Measurements from ENCODE around the gene RAD54L. TPM values are rescaled to one million over a fixed set of nuclear protein-coding genes. Genes with fewer than 3 reads are reported as not detected.
A peak's percentile ranks its signal among the peaks of the same experiment; 100 is the strongest.
"Not testable (repeated sequence)": the region's sequence is repeated elsewhere in the genome, so short reads cannot be mapped to it uniquely, and the experiment has no call there.

RAD54L gene
- total RNA-seq, 1 experiment from 2014 or later: 29.4 TPM

- Histone ChIP-seq H3K27ac (ENCODE audit: low read length) (peak overlapping the region; percentile 26; the same call in 1 of the 2 replicates), H3K4me3 (ENCODE audit: low read depth in 2 of 2, low read length in 2 of 2) (no peak overlapping the region), H3K27me3 (ENCODE audit: control insufficient read depth, insufficient read depth, low read length) (no peaks in the 10 kb centered on the region), H3K4me1 (ENCODE audit: control insufficient read depth, insufficient read depth, low read length) (peaks cover 7% of the 10 kb centered on the region; the same call in 1 of the 2 replicates), H3K9me3 (ENCODE audit: control insufficient read depth, insufficient read depth, low read depth, low read length) (no peaks in the 10 kb centered on the region), H3K36me3 (ENCODE audit: control insufficient read depth, insufficient read depth, low read length) (no peaks in the 10 kb centered on the region)
- TF ChIP-seq POLR2AphosphoS5 (IDR thresholded peaks at IDR 0.05; ENCODE audit: low read depth, low read length): no peak
- TF ChIP-seq CTCF (IDR thresholded peaks at IDR 0.05): peak; percentile 98
- intact Hi-C loops (cut with micrococcal nuclease; ENCODE audit: unreplicated experiment) (loop anchor here (2.0 kb wide), 2 partner anchors 41 to 187 kb away; no protein-coding TSS in a partner anchor), in situ Hi-C loops (cut with HindIII; ENCODE audit: low pct_unique_long_range_greater_than_20kb, low sequenced_read_pairs) (no loop called here)
- no TSS peak for BruUV-seq (replicated peaks)
- peak; percentile 86 for DNase-seq (ENCODE audit: low read depth, low spot score)
- ChIA-PET POLR2A (interaction anchor here (0.5 to 0.7 kb wide), 5 partner anchors 11 to 509 kb away, joined by 5 to 21 read pairs (median 10); no protein-coding TSS in a partner anchor), CTCF (interaction anchor here (0.5 to 1.5 kb wide), 19 partner anchors 9 to 375 kb away, joined by 3 to 17 read pairs (median 4); partner anchors contain the start of gene RAD54L)
- ATAC-seq: peak; percentile 96
Observed at GRCh38 chr1:46223472-46223943, 24.1 kb upstream of the RAD54L start.

GRCh38 chr1:46224966-46225365, 22.6 kb upstream of the RAD54L start:
- peaks cover 7% of the 10 kb centered on the region; the same call in 1 of the 2 replicates for H3K4me1 ChIP-seq (ENCODE audit: control insufficient read depth, insufficient read depth, low read length)
- no peaks in the 10 kb centered on the region for H3K36me3 ChIP-seq (ENCODE audit: control insufficient read depth, insufficient read depth, low read length)
- H3K4me3 ChIP-seq (ENCODE audit: low read depth in 2 of 2, low read length in 2 of 2): no peak overlapping the region
- H3K9me3 ChIP-seq (ENCODE audit: control insufficient read depth, insufficient read depth, low read depth, low read length): no peaks in the 10 kb centered on the region
- ChIA-PET POLR2A (no interaction called here), CTCF (interaction anchor here (1.4 kb wide), 1 partner anchor 183 kb away, joined by 3 read pairs; no protein-coding TSS in a partner anchor)
- DNase-seq (ENCODE audit: low read depth, low spot score) (no peak), ATAC-seq (no peak)
- intact Hi-C loops (cut with micrococcal nuclease; ENCODE audit: unreplicated experiment) (no loop called here), in situ Hi-C loops (cut with HindIII; ENCODE audit: low pct_unique_long_range_greater_than_20kb, low sequenced_read_pairs) (no loop called here)
- TF ChIP-seq CTCF (IDR thresholded peaks at IDR 0.05): no peak
- TF ChIP-seq POLR2AphosphoS5 (IDR thresholded peaks at IDR 0.05; ENCODE audit: low read depth, low read length): no peak
- TF ChIP-seq, protein P1, sequence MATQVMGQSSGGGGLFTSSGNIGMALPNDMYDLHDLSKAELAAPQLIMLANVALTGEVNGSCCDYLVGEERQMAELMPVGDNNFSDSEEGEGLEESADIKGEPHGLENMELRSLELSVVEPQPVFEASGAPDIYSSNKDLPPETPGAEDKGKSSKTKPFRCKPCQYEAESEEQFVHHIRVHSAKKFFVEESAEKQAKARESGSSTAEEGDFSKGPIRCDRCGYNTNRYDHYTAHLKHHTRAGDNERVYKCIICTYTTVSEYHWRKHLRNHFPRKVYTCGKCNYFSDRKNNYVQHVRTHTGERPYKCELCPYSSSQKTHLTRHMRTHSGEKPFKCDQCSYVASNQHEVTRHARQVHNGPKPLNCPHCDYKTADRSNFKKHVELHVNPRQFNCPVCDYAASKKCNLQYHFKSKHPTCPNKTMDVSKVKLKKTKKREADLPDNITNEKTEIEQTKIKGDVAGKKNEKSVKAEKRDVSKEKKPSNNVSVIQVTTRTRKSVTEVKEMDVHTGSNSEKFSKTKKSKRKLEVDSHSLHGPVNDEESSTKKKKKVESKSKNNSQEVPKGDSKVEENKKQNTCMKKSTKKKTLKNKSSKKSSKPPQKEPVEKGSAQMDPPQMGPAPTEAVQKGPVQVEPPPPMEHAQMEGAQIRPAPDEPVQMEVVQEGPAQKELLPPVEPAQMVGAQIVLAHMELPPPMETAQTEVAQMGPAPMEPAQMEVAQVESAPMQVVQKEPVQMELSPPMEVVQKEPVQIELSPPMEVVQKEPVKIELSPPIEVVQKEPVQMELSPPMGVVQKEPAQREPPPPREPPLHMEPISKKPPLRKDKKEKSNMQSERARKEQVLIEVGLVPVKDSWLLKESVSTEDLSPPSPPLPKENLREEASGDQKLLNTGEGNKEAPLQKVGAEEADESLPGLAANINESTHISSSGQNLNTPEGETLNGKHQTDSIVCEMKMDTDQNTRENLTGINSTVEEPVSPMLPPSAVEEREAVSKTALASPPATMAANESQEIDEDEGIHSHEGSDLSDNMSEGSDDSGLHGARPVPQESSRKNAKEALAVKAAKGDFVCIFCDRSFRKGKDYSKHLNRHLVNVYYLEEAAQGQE (IDR thresholded peaks at IDR 0.05; ENCODE audit: insufficient read depth in 1 of 2, low read depth in 2 of 2, low read length in 1 of 2): no peak
- TF ChIP-seq SIN3A (IDR thresholded peaks at IDR 0.05; ENCODE audit: borderline replicate concordance, insufficient read depth, low read depth, low read length): no peak
- no peak for TF ChIP-seq TCF7L2 (IDR thresholded peaks at IDR 0.05; ENCODE audit: low read depth, low read length)
- no TSS peak for BruUV-seq (replicated peaks)
- no peak overlapping the region for H3K27ac ChIP-seq (ENCODE audit: low read length)
- no peaks in the 10 kb centered on the region for H3K27me3 ChIP-seq (ENCODE audit: control insufficient read depth, insufficient read depth, low read length)

DNA sequence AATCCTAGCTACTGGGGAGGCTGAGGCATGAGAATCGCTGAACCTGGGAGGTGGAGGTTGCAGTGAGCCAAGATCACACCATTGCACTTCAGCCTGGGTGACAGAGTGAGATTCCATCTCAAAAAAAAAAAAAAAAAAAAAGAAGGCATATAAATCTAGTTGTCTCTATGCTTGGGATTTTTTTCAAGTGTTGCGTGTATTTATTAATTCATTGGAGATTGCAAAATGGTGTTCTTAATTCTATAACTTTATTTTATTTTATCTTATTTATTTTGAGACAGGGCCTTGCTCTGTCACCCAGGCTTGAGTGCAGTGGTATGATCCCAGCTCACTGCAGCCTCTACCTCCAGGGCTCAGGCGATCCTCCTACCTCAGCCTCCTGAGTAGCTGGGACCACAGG, 16.3 kb upstream of the RAD54L start:
- DNase-seq (ENCODE audit: low read depth, low spot score); H3K36me3 ChIP-seq (ENCODE audit: control insufficient read depth, insufficient read depth, low read length); H3K4me3 ChIP-seq (ENCODE audit: low read depth in 2 of 2, low read length in 2 of 2); H3K4me1 ChIP-seq (ENCODE audit: control insufficient read depth, insufficient read depth, low read length); H3K27me3 ChIP-seq (ENCODE audit: control insufficient read depth, insufficient read depth, low read length); ATAC-seq; in situ Hi-C loops (cut with HindIII; ENCODE audit: low pct_unique_long_range_greater_than_20kb, low sequenced_read_pairs); H3K27ac ChIP-seq (ENCODE audit: low read length); intact Hi-C loops (cut with micrococcal nuclease; ENCODE audit: unreplicated experiment); BruUV-seq (replicated peaks); CTCF ChIA-PET; H3K9me3 ChIP-seq (ENCODE audit: control insufficient read depth, insufficient read depth, low read depth, low read length): not testable (repeated sequence)
- POLR2A ChIA-PET: interaction anchor here (0.6 kb wide), 1 partner anchor 10 kb away, joined by 4 read pairs; no protein-coding TSS in a partner anchor
